H9 (cell line): Measurements from ENCODE around the gene ART4. TPM values are rescaled to one million over a fixed set of nuclear protein-coding genes. Genes with fewer than 3 reads are reported as not detected.

Experiments used
- DNase-seq: peaks from one replicate; pipeline ENCODE4 v3.0.0-alpha.2; 2017
- H2AFZ ChIP-seq: one replicate; pipeline ENCODE4 v1.6.1; 2013; ENCODE audit warnings: mild to moderate bottlenecking, low read length, control low read depth, moderate library complexity
- H2AK5ac ChIP-seq: 2 replicates; pipeline ENCODE4 v1.6.1; 2013; ENCODE audit warnings: low read length, control low read depth, mixed read lengths; ENCODE audit not compliant: insufficient read length
- H2BK120ac ChIP-seq: one replicate; pipeline ENCODE4 v1.6.1; 2013; ENCODE audit warnings: low read depth, mild to moderate bottlenecking, low read length, control low read depth, inconsistent platforms; ENCODE audit not compliant: poor library complexity, severe bottlenecking
- H2BK12ac ChIP-seq: 2 replicates; pipeline ENCODE4 v1.6.1; 2013; ENCODE audit warnings: low read length, control low read depth, mixed read lengths, low read depth; ENCODE audit not compliant: insufficient read length
- H2BK15ac ChIP-seq: 2 replicates; pipeline ENCODE4 v1.6.1; 2013; ENCODE audit warnings: low read depth, low read length, control low read depth
- H2BK20ac ChIP-seq: one replicate; pipeline ENCODE4 v1.6.1; 2013; ENCODE audit warnings: low read depth, mild to moderate bottlenecking, low read length, control low read depth, inconsistent platforms; ENCODE audit not compliant: poor library complexity, severe bottlenecking
- H2BK5ac ChIP-seq: 2 replicates; pipeline ENCODE4 v1.6.1; 2013; ENCODE audit warnings: low read length, control low read depth, mixed read lengths; ENCODE audit not compliant: insufficient read length
- H3K14ac ChIP-seq: 2 replicates; pipeline ENCODE4 v1.6.1; 2013; ENCODE audit warnings: low read length, control low read depth; ENCODE audit not compliant: insufficient read depth
- H3K18ac ChIP-seq: 2 replicates; pipeline ENCODE4 v1.6.1; 2013; ENCODE audit warnings: low read depth, mild to moderate bottlenecking, mixed read lengths, low read length, control low read depth; ENCODE audit not compliant: insufficient read length
- H3K23ac ChIP-seq: 2 replicates; pipeline ENCODE4 v1.6.1; 2013; ENCODE audit warnings: low read length, control low read depth, mixed read lengths, low read depth; ENCODE audit not compliant: insufficient read length
- H3K23me2 ChIP-seq: 2 replicates; pipeline ENCODE4 v1.6.1; 2013; ENCODE audit warnings: low read depth, mild to moderate bottlenecking, mixed read lengths, low read length, control low read depth; ENCODE audit not compliant: insufficient read length, poor library complexity, severe bottlenecking
- H3K27ac ChIP-seq: 2 replicates; pipeline ENCODE4 v1.5.1; 2013; ENCODE audit warnings: low read length, control low read depth, mixed read lengths, low read depth; ENCODE audit not compliant: insufficient read length
- H3K27me3 ChIP-seq: 2 replicates; pipeline ENCODE4 v1.6.1; 2013; ENCODE audit warnings: low read length, control low read depth, inconsistent platforms; ENCODE audit not compliant: insufficient read depth
- H3K4ac ChIP-seq: 2 replicates; pipeline ENCODE4 v1.6.1; 2013; ENCODE audit warnings: low read depth, mild to moderate bottlenecking, control low read depth, inconsistent platforms, low read length, moderate library complexity
- H3K4me1 ChIP-seq: 2 replicates; pipeline ENCODE4 v1.6.1; 2013; ENCODE audit warnings: low read length, control low read depth, inconsistent platforms; ENCODE audit not compliant: insufficient read depth
- H3K4me2 ChIP-seq: 2 replicates; pipeline ENCODE4 v1.6.1; 2013; ENCODE audit warnings: low read length, control low read depth, mixed read lengths; ENCODE audit not compliant: insufficient read length, insufficient read depth
- H3K56ac ChIP-seq: 2 replicates; pipeline ENCODE4 v1.6.1; 2013; ENCODE audit warnings: low read depth, mild to moderate bottlenecking, mixed read lengths, low read length, control low read depth; ENCODE audit not compliant: insufficient read length
- H3K79me1 ChIP-seq: 2 replicates; pipeline ENCODE4 v1.6.1; 2013; ENCODE audit warnings: low read depth, mild to moderate bottlenecking, moderate library complexity, low read length, control low read depth, inconsistent platforms; ENCODE audit not compliant: insufficient read depth, poor library complexity, severe bottlenecking
- H3K79me2 ChIP-seq: 2 replicates; pipeline ENCODE4 v1.6.1; 2013; ENCODE audit warnings: low read length, control low read depth, inconsistent platforms; ENCODE audit not compliant: insufficient read depth
- H3K9ac ChIP-seq: 2 replicates; pipeline ENCODE4 v1.6.1; 2013; ENCODE audit warnings: low read length, control low read depth, mixed read lengths; ENCODE audit not compliant: insufficient read length; ENCODE audit errors: extremely low read depth
- H3K9me3 ChIP-seq: one replicate; pipeline ENCODE4 v1.6.1; 2013; ENCODE audit warnings: low read depth, low read length, inconsistent platforms; ENCODE audit not compliant: control insufficient read depth
- H3T11ph ChIP-seq: one replicate; pipeline ENCODE4 v1.6.1; 2013; ENCODE audit warnings: mild to moderate bottlenecking, low read length, control low read depth, inconsistent platforms
- H4K20me1 ChIP-seq: one replicate; pipeline ENCODE4 v1.6.1; 2013; ENCODE audit not compliant: control insufficient read depth, insufficient read length, insufficient read depth
- H4K5ac ChIP-seq: 2 replicates; pipeline ENCODE4 v1.6.1; 2013; ENCODE audit warnings: low read depth, mild to moderate bottlenecking, mixed read lengths, low read length, control low read depth; ENCODE audit not compliant: insufficient read length
- H4K8ac ChIP-seq: replicated peaks from 2 replicates; pipeline ENCODE4 v1.6.1; 2013; ENCODE audit warnings: low read length, control low read depth, mixed read lengths, low read depth; ENCODE audit not compliant: insufficient read length
- H4K91ac ChIP-seq: 2 replicates; pipeline ENCODE4 v1.6.1; 2013; ENCODE audit warnings: low read depth, mild to moderate bottlenecking, moderate library complexity, mixed read lengths, low read length, control low read depth; ENCODE audit not compliant: insufficient read length
- H3K27ac Mint-ChIP-seq, 3 experiments: 2 replicates in 2 of 3; 3 replicates in 1 of 3; pipeline ENCODE4 v1.8.0; 2020 to 2021; ENCODE audit warnings: mixed read lengths in 3 of 3, mild to moderate bottlenecking in 1 of 3, moderate library complexity in 1 of 3
- H3K27me3 Mint-ChIP-seq: 2 replicates; pipeline ENCODE4 v1.8.0; 2021; ENCODE audit warnings: low read depth, mild to moderate bottlenecking, moderate library complexity, mixed read lengths
- H3K36me3 Mint-ChIP-seq, 3 experiments: 2 replicates in 2 of 3; 3 replicates in 1 of 3; pipeline ENCODE4 v1.8.0; 2020 to 2021; ENCODE audit warnings: low read depth in 3 of 3, mixed read lengths in 3 of 3; ENCODE audit not compliant: insufficient read depth in 1 of 3
- H3K4me1 Mint-ChIP-seq, 2 experiments: 2 replicates each; pipeline ENCODE4 v1.8.0; 2020; ENCODE audit warnings: mixed read lengths in 2 of 2
- H3K4me3 Mint-ChIP-seq, 2 experiments: 2 replicates in 1 of 2; 3 replicates in 1 of 2; pipeline ENCODE4 v1.8.0; 2020 to 2021; ENCODE audit warnings: mild to moderate bottlenecking in 2 of 2, mixed read lengths in 2 of 2, moderate library complexity in 1 of 2
- H3K9me3 Mint-ChIP-seq, 2 experiments: 2 replicates in 1 of 2; 3 replicates in 1 of 2; pipeline ENCODE4 v1.8.0; 2020; ENCODE audit warnings: mild to moderate bottlenecking in 2 of 2, mixed read lengths in 2 of 2, moderate library complexity in 1 of 2
- CTCF ChIP-seq: fragments of 200-600 bp; sonication (generic); conservative IDR thresholded peaks from 3 replicates; pipeline ENCODE4 v1.8.0; 2021; ENCODE audit warnings: antibody characterized with exemption, mild to moderate bottlenecking
- WGBS: extraction: QIAGEN DNeasy Blood & Tissue Kit; methylation state at CpG from one replicate; pipeline ENCODE4 v1.1.7; 2013; ENCODE audit warnings: missing lambda C conversion rate, low lambda C conversion rate, mixed read lengths; ENCODE audit not compliant: insufficient read length; ENCODE audit errors: extremely low coverage; 5-methylcytosine and 5-hydroxymethylcytosine counted together
- total RNA-seq: library from RNA; stranded (reverse); gene quantifications from 2 replicates; pipeline ENCODE4 v1.2.1, GENCODE V29; 2021

ART4 gene
- total RNA-seq, 1 experiment from 2014 or later: not detected

- WGBS: no CpG with 5 or more reads among the region's 10 CpGs
These were observed 40.4 kb upstream of the ART4 start for GRCh38 chr12:14883686-14884085.

More at GRCh38 chr12:14883686-14884085, 40.4 kb upstream of the ART4 start:
- Histone ChIP-seq H4K91ac (no peak overlapping the region), H2AK5ac (no peak overlapping the region), H4K20me1 (no peaks in the 10 kb centered on the region), H3K23me2 (no peaks in the 10 kb centered on the region), H2BK20ac (no peak overlapping the region), H4K8ac (no peak overlapping the region), H2BK5ac (no peak overlapping the region), H3K18ac (no peak overlapping the region), H2BK12ac (no peak overlapping the region), H3K9ac (no peak overlapping the region), H3K27ac (no peak overlapping the region), H3K4me2 (no peak overlapping the region), H2BK120ac (no peak overlapping the region), H3K23ac (no peak overlapping the region), H2AFZ (no peak overlapping the region), H3K9me3 (no peaks in the 10 kb centered on the region), H3K27me3 (no peaks in the 10 kb centered on the region), H3K56ac (no peak overlapping the region), H3K4me1 (no peaks in the 10 kb centered on the region), H3K79me2 (no peaks in the 10 kb centered on the region), H3T11ph (no peak overlapping the region), H3K79me1 (no peaks in the 10 kb centered on the region), H4K5ac (no peak overlapping the region), H3K14ac (no peak overlapping the region), H3K4ac (no peak overlapping the region), H2BK15ac (no peak overlapping the region)
- no peaks in the 10 kb centered on the region; the same call in 1 of the 2 replicates for H3K27me3 Mint-ChIP-seq
- no peak for TF ChIP-seq CTCF
- no peaks in the 10 kb centered on the region for H3K9me3 Mint-ChIP-seq
- no peak overlapping the region for H3K27ac Mint-ChIP-seq
- H3K4me3 Mint-ChIP-seq: no peak overlapping the region
- no peak for DNase-seq
- H3K4me1 Mint-ChIP-seq: peaks cover 3 to 4% of the 10 kb centered on the region in 2 experiments; a peak in 2 of 4 replicates
- no peaks in the 10 kb centered on the region for H3K36me3 Mint-ChIP-seq
